Measurements from ENCODE around the gene TSKS. TPM values are rescaled to one million over a fixed set of nuclear protein-coding genes. Genes with fewer than 3 reads are reported as not detected.

TSKS gene
- total RNA-seq, 1 donor from 2014 or later = not detected

DNA sequence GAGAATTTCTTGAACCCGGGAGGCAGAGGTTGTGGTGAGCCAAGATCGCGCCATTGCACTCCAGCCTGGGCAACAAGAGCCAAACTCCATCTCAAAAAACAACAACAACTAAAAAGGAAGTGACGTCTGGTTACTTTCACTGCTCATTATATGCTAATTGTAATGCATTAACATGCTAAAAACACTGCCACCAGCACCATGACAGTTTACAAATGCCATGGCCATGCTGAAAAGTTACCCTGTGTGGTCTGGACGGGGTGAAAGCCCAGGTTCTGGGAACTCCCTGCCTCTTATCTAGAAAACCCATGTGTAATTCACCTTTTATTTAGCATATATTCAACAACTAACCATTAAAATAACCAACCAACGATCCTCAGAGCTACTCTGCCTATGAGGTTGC is 44.1 kb downstream of the TSKS start:
- DNase-seq (ENCODE audit: low read depth, low spot score) = no peak

- no peak for DNase-seq (ENCODE audit: low read depth, low spot score)
These were observed 44.6 kb downstream of the TSKS start for GRCh38 chr19:49718511-49718910.

GRCh38 chr19:49716154-49716553 is 47.0 kb downstream of the TSKS start:
- DNase-seq (ENCODE audit: low read depth, low spot score) = no peak

- no peak for DNase-seq (ENCODE audit: low read depth, low spot score)
These were observed 49.8 kb downstream of the TSKS start for GRCh38 chr19:49713236-49713845.

DNA sequence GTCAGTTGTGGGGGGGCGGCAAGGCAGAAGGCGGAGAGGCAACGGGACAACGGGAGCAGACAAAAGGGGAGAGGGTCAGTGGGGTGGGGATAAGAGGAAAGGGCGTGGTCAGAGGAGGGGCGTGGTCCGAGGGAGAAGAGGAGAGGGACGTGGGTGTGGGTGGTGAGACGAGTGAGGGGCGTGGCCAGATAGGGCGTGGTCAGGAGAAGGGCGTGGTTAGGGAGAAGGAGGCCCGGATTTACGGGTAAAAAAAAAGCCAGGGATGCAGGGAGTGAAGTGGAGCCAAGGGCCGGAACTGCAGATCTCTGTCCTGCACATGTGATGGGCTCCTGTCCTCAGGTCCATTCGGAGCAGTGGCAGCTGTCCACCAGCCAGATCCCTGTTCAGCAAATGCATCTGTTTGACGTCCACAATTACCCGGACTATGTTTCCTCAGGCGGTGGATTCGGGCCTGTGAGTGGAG is 50.7 kb downstream of the TSKS start:
- DNase-seq (ENCODE audit: low read depth, low spot score) = no peak

DNA sequence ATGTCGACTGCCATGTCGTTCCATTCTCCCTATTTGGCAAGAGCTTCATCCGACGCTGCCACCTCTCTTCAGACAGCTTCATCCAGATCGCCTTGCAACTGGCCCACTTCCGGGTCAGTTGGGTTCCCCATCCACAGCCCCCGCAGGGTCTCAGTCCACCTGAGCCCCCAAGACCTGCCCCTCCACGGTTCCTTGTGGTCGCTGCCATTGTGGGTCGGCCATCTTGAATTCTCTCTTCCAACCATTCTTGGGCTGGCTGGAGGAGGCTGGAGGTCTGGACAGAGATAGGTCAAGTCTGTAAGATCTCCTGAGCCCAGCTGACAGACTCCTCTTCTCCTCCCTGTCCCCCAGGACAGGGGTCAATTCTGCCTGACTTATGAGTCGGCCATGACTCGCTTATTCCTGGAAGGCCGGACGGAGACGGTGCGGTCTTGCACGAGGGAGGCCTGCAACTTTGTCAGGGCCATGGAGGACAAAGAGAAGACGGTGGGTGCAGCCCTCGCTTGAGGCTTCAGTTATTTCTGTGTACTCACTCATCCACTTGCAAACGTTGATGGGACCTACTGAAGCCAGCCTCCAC is 52.6 kb downstream of the TSKS start:
- no peak for DNase-seq (ENCODE audit: low read depth, low spot score)

DNA sequence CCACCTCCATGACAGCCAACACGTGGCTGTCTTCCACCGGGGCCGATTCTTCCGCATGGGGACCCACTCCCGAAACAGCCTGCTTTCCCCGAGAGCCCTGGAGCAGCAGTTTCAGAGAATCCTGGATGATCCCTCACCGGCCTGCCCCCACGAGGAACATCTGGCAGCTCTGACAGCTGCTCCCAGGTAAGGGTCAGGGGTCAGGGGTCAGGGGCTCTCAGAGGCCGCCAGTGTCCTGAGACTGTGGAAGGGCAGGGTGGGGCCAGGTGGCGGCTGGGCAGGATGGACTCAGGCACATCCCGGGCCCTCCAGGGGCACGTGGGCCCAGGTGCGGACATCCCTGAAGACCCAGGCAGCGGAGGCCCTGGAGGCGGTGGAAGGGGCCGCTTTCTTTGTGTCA is 57.2 kb downstream of the TSKS start:
- no peak for DNase-seq (ENCODE audit: low read depth, low spot score)

DNA sequence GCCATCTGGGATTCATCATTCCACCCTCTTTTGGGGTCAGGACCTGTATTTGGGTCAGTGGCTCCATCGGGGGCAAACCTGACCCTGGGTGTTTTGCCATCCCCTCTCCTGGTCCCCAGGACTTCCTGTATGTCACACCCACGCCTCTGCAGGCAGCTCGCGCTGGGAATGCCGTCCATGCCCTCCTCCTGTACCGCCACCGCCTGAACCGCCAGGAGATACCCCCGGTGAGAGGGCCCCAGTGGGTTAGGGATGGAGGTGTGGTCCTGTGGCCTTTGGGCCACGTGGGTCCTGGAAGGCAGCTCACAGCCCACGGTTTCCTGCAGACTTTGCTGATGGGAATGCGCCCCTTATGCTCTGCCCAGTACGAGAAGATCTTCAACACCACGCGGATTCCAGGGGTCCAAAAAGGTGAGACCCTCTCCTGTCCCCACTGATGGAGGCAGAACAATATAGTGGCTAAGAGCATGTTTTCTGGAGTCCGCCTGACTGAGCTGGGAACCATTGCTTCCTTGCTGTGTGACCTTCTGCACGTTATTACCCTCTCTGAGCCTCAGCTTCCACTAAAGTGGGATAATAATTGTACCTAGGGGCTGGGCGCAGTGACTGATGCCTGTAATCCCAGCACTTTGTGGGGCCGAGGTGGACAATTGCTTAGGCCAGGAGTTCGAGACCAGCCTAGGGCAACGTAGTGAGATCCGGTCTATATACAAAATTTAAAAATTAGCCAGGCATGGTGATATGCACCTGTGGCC is 58.0 kb downstream of the TSKS start:
- DNase-seq (ENCODE audit: low read depth, low spot score) = no peak

DNA sequence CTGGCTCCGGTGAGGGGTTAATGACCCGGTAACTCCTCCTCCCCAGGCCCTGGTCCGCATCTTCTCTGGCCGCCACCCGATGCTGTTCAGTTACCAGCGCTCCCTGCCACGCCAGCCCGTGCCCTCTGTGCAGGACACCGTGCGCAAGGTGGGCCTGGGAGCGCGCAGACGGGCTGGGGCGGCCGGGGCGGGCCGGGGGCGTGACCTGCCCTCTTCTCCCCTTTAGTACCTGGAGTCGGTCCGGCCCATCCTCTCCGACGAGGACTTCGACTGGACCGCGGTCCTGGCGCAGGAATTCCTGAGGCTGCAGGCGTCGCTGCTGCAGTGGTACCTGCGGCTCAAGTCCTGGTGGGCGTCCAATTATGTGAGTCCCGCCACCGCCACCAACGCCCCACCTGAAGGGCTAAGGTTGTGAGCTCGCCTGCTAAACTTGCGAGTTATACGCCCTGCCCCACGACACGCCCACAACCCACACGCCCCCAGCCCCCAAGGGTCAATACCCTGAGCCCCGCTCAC is 61.8 kb downstream of the TSKS start:
- no peak for DNase-seq (ENCODE audit: low read depth, low spot score)

DNA sequence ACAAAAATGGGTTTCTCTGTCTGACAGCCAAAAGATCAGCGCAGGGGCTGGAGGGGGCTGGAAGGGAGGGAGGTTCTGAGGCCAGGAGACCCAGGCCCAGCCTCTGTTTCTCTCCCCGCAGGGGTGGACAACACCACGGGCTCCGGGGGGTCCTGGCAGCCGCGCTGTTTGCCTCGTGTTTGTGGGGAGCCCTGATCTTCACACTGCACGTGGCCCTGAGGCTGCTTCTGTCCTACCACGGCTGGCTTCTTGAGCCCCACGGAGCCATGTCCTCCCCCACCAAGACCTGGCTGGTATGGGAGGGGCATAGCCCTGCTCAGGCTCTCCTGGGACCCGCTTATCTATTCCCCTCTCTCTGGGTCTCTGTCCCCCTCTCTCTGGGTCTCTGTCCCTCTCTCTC is 62.5 kb downstream of the TSKS start:
- DNase-seq (ENCODE audit: low read depth, low spot score) = no peak

DNA sequence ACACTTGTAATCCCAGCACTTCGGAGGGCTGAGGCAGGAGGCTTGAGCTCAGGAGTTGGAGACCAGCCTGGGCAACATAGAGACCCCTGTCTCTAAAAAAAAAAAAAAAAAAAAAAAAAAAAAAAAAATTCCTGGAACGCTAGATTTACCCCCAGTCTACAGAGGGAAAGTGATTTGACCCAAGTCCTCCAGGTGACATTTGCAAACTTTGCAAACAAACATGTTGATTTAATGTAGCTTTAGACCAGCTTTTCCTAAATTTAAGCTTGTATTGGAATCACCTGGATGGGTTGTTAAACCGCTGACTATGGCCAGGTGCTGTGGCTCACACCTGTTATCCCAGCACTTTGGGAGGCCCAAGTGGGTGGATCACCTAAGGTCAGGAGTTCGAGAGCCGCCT is 63.7 kb downstream of the TSKS start:
- DNase-seq (ENCODE audit: low read depth, low spot score) = no peak

DNA sequence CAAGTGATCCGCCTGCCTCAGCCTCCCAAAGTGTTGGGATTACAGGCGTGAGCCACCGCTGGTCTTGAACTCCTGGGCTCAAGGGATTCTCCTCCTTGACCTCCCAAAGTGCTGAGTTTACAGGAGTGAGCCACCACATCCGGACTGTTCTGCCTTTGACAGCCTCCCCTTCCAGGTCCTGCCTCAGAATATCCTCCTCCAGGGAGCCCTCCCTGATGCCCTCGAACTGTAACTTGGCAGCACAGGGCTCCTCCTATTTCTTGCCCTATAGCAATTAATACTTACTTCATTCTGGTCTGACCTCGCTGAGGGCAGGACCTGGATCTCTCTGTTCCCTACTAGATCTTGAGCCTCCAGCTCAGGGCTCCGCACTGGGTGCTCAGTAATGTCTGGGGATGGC is 66.2 kb downstream of the TSKS start:
- DNase-seq (ENCODE audit: low read depth, low spot score) = no peak

- no peak for DNase-seq (ENCODE audit: low read depth, low spot score)
These were observed 67.0 kb downstream of the TSKS start for GRCh38 chr19:49696115-49696514.

DNA sequence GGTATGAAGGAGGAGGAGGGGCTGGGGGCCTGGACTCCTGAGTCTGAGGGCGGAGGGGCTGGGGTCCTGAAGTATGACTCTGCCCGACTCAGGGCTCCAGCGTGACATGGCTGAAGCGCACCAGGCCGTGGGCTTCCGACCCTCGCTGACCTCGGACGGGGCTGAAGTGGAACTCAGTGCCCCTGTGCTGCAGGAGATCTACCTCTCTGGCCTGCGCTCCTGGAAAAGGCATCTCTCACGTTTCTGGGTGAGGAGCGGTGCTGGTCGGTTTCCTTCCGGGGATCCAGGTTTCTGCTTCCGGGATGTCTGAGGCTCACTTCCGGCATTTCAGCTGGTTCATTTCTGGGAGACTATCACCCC is 71.0 kb downstream of the TSKS start:
- no peak for DNase-seq (ENCODE audit: low read depth, low spot score)

GRCh38 chr19:49691243-49692146 is 71.6 kb downstream of the TSKS start:
- no peak for DNase-seq (ENCODE audit: low read depth, low spot score)

DNA sequence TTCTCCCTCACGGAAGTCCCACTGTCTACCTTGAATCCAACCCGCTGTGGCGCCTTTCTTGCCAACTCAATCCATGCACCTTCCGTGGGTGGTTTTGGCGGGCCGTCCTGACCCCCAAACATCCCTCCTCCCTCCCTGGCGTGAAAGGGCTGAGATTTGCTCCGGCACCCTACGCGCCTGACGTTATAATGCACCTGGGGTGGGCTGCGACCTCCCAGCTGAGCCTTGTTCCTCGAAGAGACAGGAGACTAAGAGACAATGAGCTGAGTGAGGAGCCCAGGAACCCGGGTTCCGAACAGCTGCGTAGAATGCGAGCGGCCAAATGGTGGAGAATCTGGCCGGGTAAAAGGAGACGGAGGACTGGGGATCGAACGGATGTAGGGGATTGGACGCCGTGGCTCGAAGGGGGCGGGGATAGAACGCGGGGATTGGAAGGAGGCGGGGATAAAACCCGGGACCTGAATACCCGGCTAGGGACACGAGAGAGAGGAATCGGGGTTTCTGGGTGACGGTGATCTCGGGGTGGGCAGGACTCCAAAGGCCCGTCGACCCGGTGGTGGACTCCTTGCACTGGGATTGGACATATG is 72.4 kb downstream of the TSKS start, which contains the start of gene CPT1C:
Gene CPT1C, plus strand, starts transcription at position 461 of the 587 bp plus-strand sequence. CDS start 1,137 bp downstream, outside the sequence.
- DNase-seq (ENCODE audit: low read depth, low spot score) = no peak

DNA sequence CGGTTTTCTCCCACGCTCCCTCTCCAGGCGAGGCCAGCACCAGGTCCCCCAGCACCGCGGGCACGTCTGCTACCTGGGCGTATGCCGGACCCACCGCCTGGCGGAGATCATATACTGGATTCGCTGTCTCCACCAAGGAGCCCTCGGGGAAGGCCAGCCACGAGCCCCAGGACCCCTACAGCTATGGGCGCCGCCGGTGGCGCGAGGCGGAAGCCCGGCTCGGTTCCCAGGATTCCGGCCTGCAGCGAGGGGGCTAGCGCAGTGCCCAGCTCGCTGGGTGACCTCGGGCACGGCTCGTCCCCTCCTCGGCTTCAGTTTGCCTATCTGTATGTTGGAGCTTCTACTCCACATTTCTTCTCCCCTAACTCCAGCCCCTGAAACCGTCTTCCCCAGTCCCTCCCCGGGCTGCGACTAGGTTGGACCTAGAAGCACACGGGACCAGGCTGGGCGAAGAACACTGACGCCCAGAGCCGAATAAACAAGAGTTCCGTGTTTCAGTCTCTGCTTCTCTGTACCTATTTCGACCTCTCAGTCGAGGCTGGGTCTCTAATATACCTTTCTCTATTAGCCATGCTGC is 72.9 kb downstream of the TSKS start:
- no peak for DNase-seq (ENCODE audit: low read depth, low spot score)

All from pulmonary artery endothelial cell (primary cell).